KMS-11 (cell line): ENCODE measurements around the gene RBBP4.

Experiments used
- H2AFZ ChIP-seq: fragments of 200-600 bp; sonication (generic); 2 replicates; pipeline ENCODE4 v1.6.1; 2016; ENCODE audit warnings: antibody characterized with exemption, mixed run types, low read depth
- H3K27ac ChIP-seq: fragments of 200-600 bp; sonication (generic); 2 replicates; pipeline ENCODE4 v1.6.1; 2016; ENCODE audit warnings: mild to moderate bottlenecking, mixed run types
- H3K27me3 ChIP-seq: fragments of 200-600 bp; sonication (generic); 2 replicates; pipeline ENCODE4 v1.6.1; 2017; ENCODE audit warnings: mild to moderate bottlenecking, low read depth, mixed run types, moderate library complexity; ENCODE audit not compliant: insufficient read depth
- H3K36me3 ChIP-seq: fragments of 200-600 bp; sonication (generic); 2 replicates; pipeline ENCODE4 v1.6.1; 2017; ENCODE audit warnings: mild to moderate bottlenecking, mixed run types; ENCODE audit not compliant: insufficient read depth
- H3K4me1 ChIP-seq: fragments of 200-600 bp; sonication (generic); 2 replicates; pipeline ENCODE4 v1.6.1; 2016; ENCODE audit warnings: mild to moderate bottlenecking, low read depth, mixed run types; ENCODE audit not compliant: poor library complexity, severe bottlenecking
- H3K4me2 ChIP-seq: fragments of 200-600 bp; sonication (generic); 2 replicates; pipeline ENCODE4 v1.7.0; 2016; ENCODE audit warnings: mild to moderate bottlenecking, mixed run types
- H3K4me3 ChIP-seq: fragments of 200-600 bp; sonication (generic); IDR thresholded peaks from 2 replicates; pipeline ENCODE4 v1.6.1; 2017; ENCODE audit warnings: low read depth, low read length, mixed read lengths; ENCODE audit not compliant: insufficient read depth
- H3K79me2 ChIP-seq: fragments of 200-600 bp; sonication (generic); 2 replicates; pipeline ENCODE4 v1.6.1; 2016; ENCODE audit warnings: low read depth, mixed run types; ENCODE audit not compliant: insufficient read depth
- H3K9ac ChIP-seq: fragments of 200-600 bp; sonication (generic); 2 replicates; pipeline ENCODE4 v1.6.1; 2016; ENCODE audit warnings: mild to moderate bottlenecking, mixed run types
- H4K20me1 ChIP-seq: fragments of 200-600 bp; sonication (generic); 2 replicates; pipeline ENCODE4 v1.6.1; 2016; ENCODE audit warnings: mild to moderate bottlenecking, mixed run types; ENCODE audit not compliant: insufficient read depth
- CTCF ChIP-seq: fragments of 200-600 bp; sonication (generic); conservative IDR thresholded peaks from 2 replicates; pipeline ENCODE4 v1.6.1; 2017; ENCODE audit warnings: low read depth, mild to moderate bottlenecking, antibody characterized with exemption, low read length, moderate library complexity, mixed read lengths

RBBP4 gene

GRCh38 chr1:32715901-32716311 lies 64.9 kb downstream of the RBBP4 start:
- H3K9ac ChIP-seq = no peak overlapping the region
- H3K4me3 ChIP-seq = peak overlapping the region; percentile 32
- H4K20me1 ChIP-seq = no peaks in the 10 kb centered on the region
- no peak overlapping the region for H3K4me2 ChIP-seq
- H3K27me3 ChIP-seq = no peaks in the 10 kb centered on the region
- H3K4me1 ChIP-seq = peaks cover 15% of the 10 kb centered on the region
- H3K36me3 ChIP-seq = no peaks in the 10 kb centered on the region
- H2AFZ ChIP-seq = no peak overlapping the region
- TF ChIP-seq CTCF = no peak
- no peaks in the 10 kb centered on the region for H3K79me2 ChIP-seq
- no peak overlapping the region for H3K27ac ChIP-seq

GRCh38 chr1:32716312-32717148 lies 65.5 kb downstream of the RBBP4 start:
- Histone ChIP-seq H3K9ac (peak overlapping the region; percentile 3; the same call in 1 of the 2 replicates), H4K20me1 (no peaks in the 10 kb centered on the region), H3K4me1 (peaks cover 15% of the 10 kb centered on the region), H3K27me3 (no peaks in the 10 kb centered on the region), H2AFZ (peak overlapping the region; percentile 84), H3K79me2 (no peaks in the 10 kb centered on the region), H3K4me2 (peak overlapping the region; percentile 77), H3K4me3 (peak overlapping the region; percentile 32), H3K36me3 (no peaks in the 10 kb centered on the region), H3K27ac (no peak overlapping the region)
- TF ChIP-seq CTCF = no peak

- Histone ChIP-seq H2AFZ (peak overlapping the region; percentile 84; the same call in 1 of the 2 replicates), H3K4me1 (peaks cover 19% of the 10 kb centered on the region), H3K4me2 (peak overlapping the region; percentile 77; the same call in 1 of the 2 replicates), H3K27me3 (no peaks in the 10 kb centered on the region), H3K4me3 (no peak overlapping the region), H4K20me1 (no peaks in the 10 kb centered on the region), H3K79me2 (no peaks in the 10 kb centered on the region), H3K9ac (no peak overlapping the region), H3K27ac (no peak overlapping the region), H3K36me3 (no peaks in the 10 kb centered on the region)
- no peak for TF ChIP-seq CTCF
These were observed 66.5 kb downstream of the RBBP4 start for GRCh38 chr1:32717503-32717902.

GRCh38 chr1:32718036-32718435 lies 67.0 kb downstream of the RBBP4 start:
- Histone ChIP-seq H3K36me3 (no peaks in the 10 kb centered on the region), H3K27me3 (no peaks in the 10 kb centered on the region), H3K79me2 (no peaks in the 10 kb centered on the region), H3K9ac (no peak overlapping the region), H2AFZ (no peak overlapping the region), H3K4me1 (peaks cover 19% of the 10 kb centered on the region), H4K20me1 (no peaks in the 10 kb centered on the region), H3K4me2 (no peak overlapping the region), H3K27ac (no peak overlapping the region), H3K4me3 (no peak overlapping the region)
- TF ChIP-seq CTCF = no peak
